PC-9 (cell line): Measurements from ENCODE around the gene MPHOSPH8. TPM values are rescaled to one million over a fixed set of nuclear protein-coding genes. Genes with fewer than 3 reads are reported as not detected.
A peak's percentile ranks its signal among the peaks of the same experiment; 100 is the strongest.

ENCODE experiments used
- Bru-seq: library from RNA; stranded (reverse); fragments of 400-500 nt; gene quantifications from one replicate; lab custom pipeline; 2021; lab: Mats Ljungman, UMichigan
- BruChase-seq, 2 experiments: library from RNA; stranded (reverse); fragments of 400-500 nt; gene quantifications; one replicate each; lab custom pipeline; 2021; lab: Mats Ljungman, UMichigan
- BruUV-seq: library from RNA; stranded (reverse); fragments of 400-500 nt; replicated peaks from 2 replicates; lab custom pipeline; 2021; lab: Mats Ljungman, UMichigan
- CTCF ChIA-PET: fragments of 300-600 bp; sonication (Branson Sonifier 250); formaldehyde crosslinking; loops from one replicate; lab custom pipeline; 2022; ENCODE audit warnings: antibody characterized with exemption; lab: Charles Lee
- POLR2A ChIA-PET: fragments of 300-600 bp; sonication (Branson Sonifier 250); formaldehyde crosslinking; loops from one replicate; lab custom pipeline; 2022; ENCODE audit warnings: antibody characterized with exemption; ENCODE audit not compliant: unreplicated experiment; lab: Charles Lee
- DNase-seq, 2 experiments: peaks; one replicate each; pipeline versions ENCODE4 v3.0.0 to v3.0.0-alpha.2; 2015 to 2022; ENCODE audit warnings: mixed read lengths in 1 of 2
- H2AFZ ChIP-seq: fragments of 200-600 bp; sonication (generic); 2 replicates; pipeline ENCODE4 v1.8.1; 2017; ENCODE audit warnings: antibody characterized with exemption
- H3F3A ChIP-seq: fragments of 200-600 bp; sonication (generic); 2 replicates; pipeline ENCODE4 v1.8.1; 2017; ENCODE audit warnings: antibody characterized with exemption, mild to moderate bottlenecking, low read depth; ENCODE audit not compliant: insufficient read depth
- H3K27ac ChIP-seq: fragments of 200-600 bp; sonication (generic); 2 replicates; pipeline ENCODE4 v1.6.1; 2016; ENCODE audit warnings: mixed run types
- H3K27me3 ChIP-seq: fragments of 200-600 bp; sonication (generic); 2 replicates; pipeline ENCODE4 v1.6.1; 2016; ENCODE audit warnings: low read depth, mixed run types; ENCODE audit not compliant: insufficient read depth
- H3K36me3 ChIP-seq: fragments of 200-600 bp; sonication (generic); 2 replicates; pipeline ENCODE4 v1.6.1; 2016; ENCODE audit warnings: low read depth, mixed run types
- H3K4me1 ChIP-seq: fragments of 200-600 bp; sonication (generic); replicated peaks from 2 replicates; pipeline ENCODE4 v1.6.1; 2016; ENCODE audit warnings: mixed run types; ENCODE audit not compliant: insufficient read depth
- H3K4me2 ChIP-seq: fragments of 200-600 bp; sonication (generic); 2 replicates; pipeline ENCODE4 v1.6.1; 2017; ENCODE audit warnings: mixed run types
- H3K4me3 ChIP-seq: fragments of 200-600 bp; sonication (generic); 2 replicates; pipeline ENCODE4 v1.6.1; 2016; ENCODE audit warnings: mixed run types
- H3K79me2 ChIP-seq: fragments of 200-600 bp; sonication (generic); 2 replicates; pipeline ENCODE4 v1.6.1; 2017; ENCODE audit warnings: low read depth, mixed run types
- H3K9me2 ChIP-seq: fragments of 200-600 bp; sonication (generic); 2 replicates; pipeline ENCODE4 v1.8.1; 2017; ENCODE audit warnings: mild to moderate bottlenecking; ENCODE audit not compliant: insufficient read depth
- H3K9me3 ChIP-seq: fragments of 200-600 bp; sonication (generic); 2 replicates; pipeline ENCODE4 v1.8.1; 2016; ENCODE audit warnings: low read depth; ENCODE audit not compliant: insufficient read depth
- H4K20me1 ChIP-seq: fragments of 200-600 bp; sonication (generic); 2 replicates; pipeline ENCODE4 v1.8.1; 2017; ENCODE audit not compliant: insufficient read depth
- EZH2 ChIP-seq: fragments of 200-600 bp; sonication (generic); IDR thresholded peaks from 2 replicates; pipeline ENCODE4 v1.8.0; 2017; ENCODE audit warnings: antibody characterized with exemption, low read depth
- intact Hi-C: fragments of 100-400 bp; cut with micrococcal nuclease; formaldehyde crosslinking; loops from one replicate; pipeline ENCODE4 v1.10.0; 2022; ENCODE audit not compliant: unreplicated experiment
- long read RNA-seq: library from polyadenylated mRNA; stranded (forward); transcript quantifications from one replicate; pipeline ENCODE4 v2.0.0, GENCODE V29; 2022
- total RNA-seq: library from RNA; stranded (reverse); gene quantifications from 2 replicates; pipeline ENCODE4 v1.2.3, GENCODE V29; 2021
- TF ChIP-seq, protein P1 (sequence below): fragments of 200-600 bp; sonication (generic); conservative IDR thresholded peaks from 2 replicates; pipeline ENCODE4 v1.6.1; 2017; ENCODE audit warnings: mixed run types, antibody characterized with exemption, mild to moderate bottlenecking, moderate library complexity

The MPHOSPH8 gene
- total RNA-seq (17.0 and 18.2 TPM in 2 replicates), Bru-seq, nascent RNA (percentile 69 among the genes with signal in this experiment), BruChase-seq, experiment 1, labeled RNA remaining after a 2-hour chase (percentile 71 among the genes with signal in this experiment), BruChase-seq, experiment 2, labeled RNA remaining after a 6-hour chase (percentile 77 among the genes with signal in this experiment)
- long read RNA-seq, full-length matches to known transcripts: 6 of 34 reads
- long read RNA-seq, partial matches to known transcripts: 14 of 34 reads
- long read RNA-seq, other reads (novel, unspliced or antisense): 14 of 34 reads

DNA sequence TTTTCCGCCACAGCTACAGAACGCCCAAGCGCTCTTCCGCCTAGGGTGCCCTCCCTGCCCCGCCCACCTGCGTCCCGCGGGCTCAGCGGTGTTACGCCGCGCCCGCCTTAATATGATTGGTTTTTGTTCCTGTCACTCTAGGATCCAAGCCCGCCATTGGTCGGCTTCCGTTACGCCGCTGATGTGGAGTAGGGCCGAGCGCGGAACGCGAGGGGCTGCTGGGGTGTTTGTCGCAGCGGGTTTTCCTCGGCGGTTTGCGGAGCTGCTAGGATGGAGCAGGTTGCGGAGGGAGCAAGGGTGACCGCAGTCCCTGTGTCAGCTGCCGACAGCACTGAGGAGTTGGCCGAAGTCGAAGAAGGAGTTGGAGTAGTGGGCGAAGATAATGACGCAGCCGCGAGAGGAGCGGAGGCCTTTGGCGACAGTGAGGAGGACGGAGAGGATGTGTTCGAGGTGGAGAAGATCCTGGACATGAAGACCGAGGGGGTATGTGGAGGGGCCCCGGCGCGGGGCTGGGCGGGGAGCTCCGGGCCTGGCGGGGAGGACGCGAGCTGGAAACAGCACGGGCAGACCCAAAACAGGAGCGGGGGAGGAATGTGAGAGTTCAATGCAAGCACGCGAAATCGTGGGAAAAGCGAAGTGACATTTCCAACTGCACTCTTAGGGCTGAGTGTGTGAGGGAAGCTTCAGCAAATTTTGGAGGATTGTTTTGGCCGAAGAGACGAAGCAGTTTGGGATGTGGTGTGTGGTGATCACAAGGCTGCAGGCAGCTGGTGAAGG, at the start of gene MPHOSPH8:
Gene MPHOSPH8, plus strand, starts transcription at position 181 of the 777 bp plus-strand sequence. Its CDS starts 90 bp downstream, at position 271.
- intact Hi-C loops: no loop called here
- Histone ChIP-seq H3K4me2 (peak within 1 kb of the TSS; percentile 89), H3K9me2 (no peaks in the 10 kb centered on the region), H3F3A (peaks cover 13% of the 10 kb centered on the region), H3K4me3 (peak within 1 kb of the TSS; percentile 86), H3K36me3 (no peaks in the 10 kb centered on the region), H3K27me3 (no peaks in the 10 kb centered on the region), H3K79me2 (peaks cover 51% of the 10 kb centered on the region), H3K9me3 (no peaks in the 10 kb centered on the region), H4K20me1 (peaks cover 8% of the 10 kb centered on the region; the same call in 1 of the 2 replicates), H3K27ac (peak within 1 kb of the TSS; percentile 35), H3K4me1 (peaks cover 21% of the 10 kb centered on the region), H2AFZ (peak within 1 kb of the TSS; percentile 91)
- CTCF ChIA-PET: interaction anchor here (0.5 kb wide), 1 partner anchor 254 kb away, joined by 4 read pairs; no protein-coding TSS in a partner anchor
- POLR2A ChIA-PET: interaction anchor here (0.9 kb wide), 1 partner anchor 230 kb away, joined by 6 read pairs; the partner anchor contains the start of gene ZMYM5
- BruUV-seq: no TSS peak
- no peak for TF ChIP-seq EZH2
- TF ChIP-seq, protein P1, sequence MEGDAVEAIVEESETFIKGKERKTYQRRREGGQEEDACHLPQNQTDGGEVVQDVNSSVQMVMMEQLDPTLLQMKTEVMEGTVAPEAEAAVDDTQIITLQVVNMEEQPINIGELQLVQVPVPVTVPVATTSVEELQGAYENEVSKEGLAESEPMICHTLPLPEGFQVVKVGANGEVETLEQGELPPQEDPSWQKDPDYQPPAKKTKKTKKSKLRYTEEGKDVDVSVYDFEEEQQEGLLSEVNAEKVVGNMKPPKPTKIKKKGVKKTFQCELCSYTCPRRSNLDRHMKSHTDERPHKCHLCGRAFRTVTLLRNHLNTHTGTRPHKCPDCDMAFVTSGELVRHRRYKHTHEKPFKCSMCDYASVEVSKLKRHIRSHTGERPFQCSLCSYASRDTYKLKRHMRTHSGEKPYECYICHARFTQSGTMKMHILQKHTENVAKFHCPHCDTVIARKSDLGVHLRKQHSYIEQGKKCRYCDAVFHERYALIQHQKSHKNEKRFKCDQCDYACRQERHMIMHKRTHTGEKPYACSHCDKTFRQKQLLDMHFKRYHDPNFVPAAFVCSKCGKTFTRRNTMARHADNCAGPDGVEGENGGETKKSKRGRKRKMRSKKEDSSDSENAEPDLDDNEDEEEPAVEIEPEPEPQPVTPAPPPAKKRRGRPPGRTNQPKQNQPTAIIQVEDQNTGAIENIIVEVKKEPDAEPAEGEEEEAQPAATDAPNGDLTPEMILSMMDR: no peak
- DNase-seq: peak; percentile 85 to 86

DNA sequence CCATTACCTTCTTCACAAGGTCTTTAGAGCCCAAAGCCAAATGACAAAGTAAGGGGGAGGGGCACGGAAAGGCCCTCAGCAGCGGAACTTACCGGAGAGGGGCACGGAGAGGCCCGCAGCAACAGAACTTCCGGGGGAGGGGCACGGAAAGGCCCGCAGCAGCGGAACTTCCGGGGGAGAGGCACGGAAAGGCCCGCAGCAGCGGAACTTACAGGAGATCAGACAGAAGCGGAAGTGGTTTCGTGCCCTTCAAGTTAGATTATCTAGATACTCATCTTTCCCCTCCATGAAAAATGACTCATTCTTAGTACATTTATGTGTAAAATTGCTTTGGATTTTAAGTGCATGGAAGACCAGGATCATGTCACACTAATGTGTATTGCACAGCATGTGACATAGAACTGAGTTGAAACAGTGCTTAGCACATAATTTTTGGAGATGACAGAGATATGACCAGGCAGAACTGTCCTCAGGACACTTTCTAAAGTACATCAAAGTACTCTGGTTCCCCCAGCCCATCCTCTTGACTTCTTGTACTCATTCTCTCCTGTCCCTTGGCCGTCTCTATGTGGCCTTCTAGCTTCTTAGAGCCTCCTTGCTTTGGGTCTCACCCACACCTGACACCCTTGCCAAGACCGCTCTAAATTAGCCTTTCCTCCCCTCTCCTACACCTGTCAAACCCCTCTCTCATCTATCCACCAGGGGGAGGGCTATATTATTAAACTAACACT, 46.4 kb upstream of the MPHOSPH8 start:
- Histone ChIP-seq H3K27ac (no peak overlapping the region), H3K36me3 (no peaks in the 10 kb centered on the region), H3K79me2 (no peaks in the 10 kb centered on the region), H3K9me2 (no peaks in the 10 kb centered on the region), H3K9me3 (no peaks in the 10 kb centered on the region), H3K27me3 (no peaks in the 10 kb centered on the region), H4K20me1 (no peaks in the 10 kb centered on the region), H3K4me3 (peak overlapping the region; percentile 24; the same call in 1 of the 2 replicates), H3K4me1 (no peaks in the 10 kb centered on the region), H3K4me2 (peak overlapping the region; percentile 53), H3F3A (no peaks in the 10 kb centered on the region), H2AFZ (no peak overlapping the region)
- DNase-seq: no peak
- intact Hi-C loops: no loop called here
- CTCF ChIA-PET: no interaction called here
- no peak for TF ChIP-seq EZH2
- TF ChIP-seq, protein P1: no peak
- POLR2A ChIA-PET: no interaction called here
- no TSS peak for BruUV-seq
